ENCODE data around the gene KLHL8.
"Not testable (repeated sequence)": the region's sequence is repeated elsewhere in the genome, so short reads cannot be mapped to it uniquely, and the experiment has no call there.

Gene KLHL8

DNA sequence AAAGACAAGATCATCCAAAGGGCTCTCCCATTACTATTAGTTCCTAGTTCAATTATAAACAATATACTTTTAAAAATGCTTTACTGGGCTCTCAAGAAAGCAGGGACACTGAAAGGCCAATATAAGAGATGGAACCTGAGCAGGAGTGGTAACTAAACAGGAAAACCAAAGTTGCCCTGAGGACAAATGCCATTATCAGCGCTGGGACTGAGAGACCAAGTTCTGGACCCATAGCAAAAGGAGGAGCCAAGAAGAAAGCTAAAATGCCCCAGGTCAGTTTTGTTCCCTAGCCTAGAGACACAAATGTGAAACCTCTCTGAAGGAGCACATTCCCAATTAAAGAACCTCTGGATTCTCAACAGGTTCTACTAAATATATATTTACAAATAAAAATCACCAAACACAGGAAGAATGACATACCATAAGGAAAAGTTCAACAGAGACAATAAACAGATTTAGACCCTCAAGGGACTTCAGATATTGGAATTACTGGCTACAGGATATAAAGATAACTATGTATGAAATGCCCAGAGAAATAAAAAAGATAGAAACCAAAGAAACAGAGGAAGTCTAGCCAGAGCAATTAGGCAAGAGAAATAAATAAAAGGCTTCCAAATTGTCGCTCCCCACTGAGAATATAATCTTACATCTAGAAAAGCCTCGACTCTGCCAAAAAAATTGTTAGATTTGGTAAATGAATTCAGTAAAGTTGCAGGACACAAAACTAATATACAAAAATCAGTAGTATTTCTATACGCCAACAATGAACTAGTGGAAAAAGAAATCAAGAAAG is 67.1 kb downstream of the KLHL8 start:
- Mint-ChIP-seq H3K27me3 (ENCODE audit: low read depth) (no peaks in the 10 kb centered on the region), H3K9me3 (no peaks in the 10 kb centered on the region), H3K27ac (peak overlapping the region in 2 of 3 experiments; percentile 4 to 53), H3K4me1 (peaks cover 26% of the 10 kb centered on the region), H3K36me3 (ENCODE audit: low read depth) (no peaks in the 10 kb centered on the region), H3K4me3 (no peak overlapping the region)
- TF ChIP-seq, protein P1, sequence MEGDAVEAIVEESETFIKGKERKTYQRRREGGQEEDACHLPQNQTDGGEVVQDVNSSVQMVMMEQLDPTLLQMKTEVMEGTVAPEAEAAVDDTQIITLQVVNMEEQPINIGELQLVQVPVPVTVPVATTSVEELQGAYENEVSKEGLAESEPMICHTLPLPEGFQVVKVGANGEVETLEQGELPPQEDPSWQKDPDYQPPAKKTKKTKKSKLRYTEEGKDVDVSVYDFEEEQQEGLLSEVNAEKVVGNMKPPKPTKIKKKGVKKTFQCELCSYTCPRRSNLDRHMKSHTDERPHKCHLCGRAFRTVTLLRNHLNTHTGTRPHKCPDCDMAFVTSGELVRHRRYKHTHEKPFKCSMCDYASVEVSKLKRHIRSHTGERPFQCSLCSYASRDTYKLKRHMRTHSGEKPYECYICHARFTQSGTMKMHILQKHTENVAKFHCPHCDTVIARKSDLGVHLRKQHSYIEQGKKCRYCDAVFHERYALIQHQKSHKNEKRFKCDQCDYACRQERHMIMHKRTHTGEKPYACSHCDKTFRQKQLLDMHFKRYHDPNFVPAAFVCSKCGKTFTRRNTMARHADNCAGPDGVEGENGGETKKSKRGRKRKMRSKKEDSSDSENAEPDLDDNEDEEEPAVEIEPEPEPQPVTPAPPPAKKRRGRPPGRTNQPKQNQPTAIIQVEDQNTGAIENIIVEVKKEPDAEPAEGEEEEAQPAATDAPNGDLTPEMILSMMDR (IDR thresholded peaks at IDR 0.05; ENCODE audit: unreplicated experiment in 3 of 3), result no peak

DNA sequence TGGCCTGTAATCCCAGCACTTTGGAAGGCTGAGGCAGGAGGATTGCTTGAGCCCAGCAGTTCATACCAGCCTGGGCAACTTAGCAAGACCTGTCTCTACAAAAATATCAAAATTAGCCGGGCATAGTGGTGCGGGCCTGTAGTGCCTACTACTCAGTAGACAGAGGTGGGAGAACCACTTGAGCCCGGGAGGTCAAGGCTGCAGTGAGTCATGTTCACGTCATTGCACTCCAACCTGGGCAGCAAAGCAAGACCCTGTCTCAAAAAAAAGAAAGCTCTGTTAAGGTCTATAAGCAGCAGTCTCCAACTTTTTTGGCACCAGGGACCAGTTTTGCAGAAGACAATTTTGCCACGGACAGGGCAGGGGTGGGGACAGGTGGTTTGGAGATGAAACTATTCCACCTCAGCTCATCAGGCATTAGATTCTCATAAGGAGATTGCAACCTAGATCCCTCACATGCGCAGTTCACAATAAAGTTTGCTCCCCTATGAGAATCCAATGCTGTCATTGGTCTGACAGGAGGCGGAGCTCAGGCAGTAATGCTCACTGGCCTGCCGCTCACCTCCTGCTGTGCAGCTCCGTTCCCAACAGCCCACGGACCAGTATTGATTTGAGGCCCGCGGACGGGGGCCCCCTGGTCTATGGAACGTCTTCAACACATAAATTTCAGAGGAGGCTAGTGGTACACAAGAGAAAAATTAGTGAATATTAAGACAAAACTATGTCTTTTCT is 67.9 kb downstream of the KLHL8 start:
- H3K27ac Mint-ChIP-seq, result peak overlapping the region; percentile 4 to 45 (median 25)

DNA sequence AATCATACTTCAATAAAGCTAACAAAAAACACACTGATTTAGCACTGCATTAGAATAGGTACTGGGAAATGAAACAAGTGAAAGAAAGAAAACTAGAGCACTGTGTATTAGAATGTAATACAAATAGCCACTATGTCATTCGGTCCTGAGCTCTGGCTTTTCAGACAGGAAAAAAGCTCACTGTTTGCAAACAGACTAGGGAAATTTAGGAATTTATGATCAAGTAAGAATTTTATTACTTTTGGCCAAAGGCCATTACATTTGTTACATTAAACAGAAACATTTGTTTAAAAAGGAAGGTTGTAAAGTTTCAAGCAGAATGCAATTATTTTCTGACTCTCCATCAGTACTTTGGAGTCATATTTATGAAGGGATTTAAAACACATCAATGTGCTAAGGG is 68.7 kb downstream of the KLHL8 start:
- Mint-ChIP-seq H3K9me3 (no peaks in the 10 kb centered on the region), H3K36me3 (ENCODE audit: low read depth) (no peaks in the 10 kb centered on the region), H3K27ac (peak overlapping the region in 1 of 3 experiments; percentile 25), H3K4me1 (peaks cover 26% of the 10 kb centered on the region), H3K27me3 (ENCODE audit: low read depth) (no peaks in the 10 kb centered on the region), H3K4me3 (no peak overlapping the region)
- TF ChIP-seq, protein P1 (IDR thresholded peaks at IDR 0.05; ENCODE audit: unreplicated experiment in 3 of 3), result no peak

More for the DNA sequence above, 67.9 kb downstream of the KLHL8 start:
- H3K36me3 Mint-ChIP-seq (ENCODE audit: low read depth), result no peaks in the 10 kb centered on the region
- no peaks in the 10 kb centered on the region for H3K9me3 Mint-ChIP-seq
- H3K4me3 Mint-ChIP-seq, result no peak overlapping the region
- peaks cover 26% of the 10 kb centered on the region for H3K4me1 Mint-ChIP-seq
- no peaks in the 10 kb centered on the region for H3K27me3 Mint-ChIP-seq (ENCODE audit: low read depth)
- TF ChIP-seq, protein P1 (IDR thresholded peaks at IDR 0.05; ENCODE audit: unreplicated experiment in 3 of 3), result no peak

DNA sequence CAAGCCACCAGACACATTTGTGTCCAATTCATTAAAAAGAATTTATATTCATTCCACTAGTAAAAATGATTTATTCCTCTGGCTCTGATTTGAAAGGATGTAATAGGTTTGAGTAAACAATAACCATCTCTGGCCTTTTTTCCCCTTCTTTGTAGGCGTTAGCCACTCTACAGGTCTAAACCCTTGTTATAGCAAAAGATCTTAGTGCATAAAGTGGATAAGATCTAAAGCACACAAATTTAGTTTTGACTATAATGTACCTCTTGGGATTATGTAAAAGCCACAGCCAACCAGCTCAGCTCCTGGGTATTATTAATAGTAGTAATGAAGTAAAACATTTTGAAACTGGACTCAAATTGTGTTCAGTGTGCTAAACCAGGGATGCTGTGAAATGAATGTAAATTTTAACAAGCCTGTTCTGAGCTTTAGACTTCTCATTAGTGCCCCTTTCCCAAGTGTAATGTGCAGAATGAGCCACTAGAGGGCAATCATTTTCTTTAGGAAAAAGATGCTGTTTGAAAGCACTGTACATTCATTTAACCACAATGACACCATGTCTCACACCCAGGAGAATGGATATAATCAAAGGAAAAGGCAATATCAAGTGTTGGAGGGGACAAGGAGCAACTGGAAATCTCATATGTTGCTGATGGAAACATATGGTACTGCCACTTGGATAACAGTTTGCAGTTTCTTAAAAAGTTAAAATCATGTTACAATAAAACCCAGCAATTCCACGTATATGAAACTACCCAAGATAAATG is 69.7 kb downstream of the KLHL8 start:
- H3K27ac Mint-ChIP-seq, result peak overlapping the region in 1 of 3 experiments; percentile 25

DNA sequence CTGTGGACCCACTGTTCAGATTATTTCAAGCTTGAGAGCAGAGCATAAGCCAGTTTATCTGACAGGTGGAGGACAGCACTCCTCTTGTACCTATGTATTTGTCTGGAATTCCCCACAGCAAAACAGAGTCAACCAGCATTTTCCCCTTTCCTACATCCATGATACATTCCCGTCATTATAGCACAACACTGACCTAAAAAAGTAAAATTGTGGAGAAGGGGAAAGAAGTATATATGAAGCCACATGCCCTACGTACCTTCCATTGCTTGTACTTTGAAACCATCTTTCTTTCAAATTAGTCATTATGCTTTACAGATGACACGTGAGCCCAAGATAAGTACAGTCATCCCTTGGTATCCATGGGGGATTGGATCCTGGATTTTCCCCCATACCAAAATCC is 73.3 kb downstream of the KLHL8 start:
- Mint-ChIP-seq H3K27ac (no peak overlapping the region), H3K36me3 (ENCODE audit: low read depth) (peaks cover 34% of the 10 kb centered on the region), H3K4me3 (no peak overlapping the region), H3K27me3 (ENCODE audit: low read depth) (no peaks in the 10 kb centered on the region), H3K9me3 (no peaks in the 10 kb centered on the region), H3K4me1 (peaks cover 13% of the 10 kb centered on the region)
- TF ChIP-seq, protein P1 (IDR thresholded peaks at IDR 0.05; ENCODE audit: unreplicated experiment in 3 of 3), result no peak

More for the DNA sequence above, 69.7 kb downstream of the KLHL8 start:
- Mint-ChIP-seq H3K27me3 (ENCODE audit: low read depth) (no peaks in the 10 kb centered on the region), H3K4me1 (peaks cover 26% of the 10 kb centered on the region), H3K9me3 (no peaks in the 10 kb centered on the region), H3K36me3 (ENCODE audit: low read depth) (peaks cover 4% of the 10 kb centered on the region), H3K4me3 (no peak overlapping the region)
- TF ChIP-seq, protein P1 (IDR thresholded peaks at IDR 0.05; ENCODE audit: unreplicated experiment in 3 of 3), result peak; percentile 89 to 91 (median 91)

DNA sequence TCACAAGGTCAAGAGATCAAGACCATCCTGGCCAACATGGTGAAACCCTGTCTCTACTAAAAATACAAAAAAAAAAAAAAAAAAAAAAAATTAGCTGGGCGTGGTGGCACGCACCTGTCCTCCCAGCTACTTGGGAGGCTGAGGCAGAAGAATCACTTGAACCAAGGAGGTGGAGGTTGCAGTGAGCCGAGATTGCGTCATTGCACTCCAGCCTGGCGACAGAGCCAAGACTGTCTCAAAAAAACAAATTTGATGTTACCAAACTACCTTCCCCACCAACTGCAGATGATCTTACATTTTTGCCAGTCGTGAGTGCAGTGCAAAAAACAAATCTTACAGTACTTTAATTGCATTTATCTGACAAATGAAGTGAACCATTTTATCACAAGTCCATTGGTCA is 74.5 kb downstream of the KLHL8 start:
- H3K36me3 Mint-ChIP-seq (ENCODE audit: low read depth), result peaks cover 44% of the 10 kb centered on the region
- not testable (repeated sequence) for H3K27me3 Mint-ChIP-seq (ENCODE audit: low read depth); H3K4me1 Mint-ChIP-seq; H3K9me3 Mint-ChIP-seq; H3K27ac Mint-ChIP-seq; H3K4me3 Mint-ChIP-seq

All from nephron (organoid).